GM10266 (cell line): ENCODE measurements around the gene MUSTN1.

Experiments used
- DNase-seq: peaks from one replicate; pipeline ENCODE4 v3.0.0; 2012; ENCODE audit errors: extremely low spot score
- CTCF ChIP-seq: IDR thresholded peaks from 2 replicates; pipeline ENCODE4 v1.5.1; 2012; ENCODE audit warnings: mild to moderate bottlenecking, low read depth; ENCODE audit not compliant: control insufficient read depth, insufficient read depth; ENCODE audit errors: missing control alignments

Gene MUSTN1

GRCh38 chr3:52842424-52842823 lies 7.6 kb upstream of the MUSTN1 start:
- DNase-seq: no peak
- TF ChIP-seq CTCF: no peak

GRCh38 chr3:52841981-52842340 lies 7.1 kb upstream of the MUSTN1 start:
- no peak for DNase-seq
- TF ChIP-seq CTCF: no peak

DNA sequence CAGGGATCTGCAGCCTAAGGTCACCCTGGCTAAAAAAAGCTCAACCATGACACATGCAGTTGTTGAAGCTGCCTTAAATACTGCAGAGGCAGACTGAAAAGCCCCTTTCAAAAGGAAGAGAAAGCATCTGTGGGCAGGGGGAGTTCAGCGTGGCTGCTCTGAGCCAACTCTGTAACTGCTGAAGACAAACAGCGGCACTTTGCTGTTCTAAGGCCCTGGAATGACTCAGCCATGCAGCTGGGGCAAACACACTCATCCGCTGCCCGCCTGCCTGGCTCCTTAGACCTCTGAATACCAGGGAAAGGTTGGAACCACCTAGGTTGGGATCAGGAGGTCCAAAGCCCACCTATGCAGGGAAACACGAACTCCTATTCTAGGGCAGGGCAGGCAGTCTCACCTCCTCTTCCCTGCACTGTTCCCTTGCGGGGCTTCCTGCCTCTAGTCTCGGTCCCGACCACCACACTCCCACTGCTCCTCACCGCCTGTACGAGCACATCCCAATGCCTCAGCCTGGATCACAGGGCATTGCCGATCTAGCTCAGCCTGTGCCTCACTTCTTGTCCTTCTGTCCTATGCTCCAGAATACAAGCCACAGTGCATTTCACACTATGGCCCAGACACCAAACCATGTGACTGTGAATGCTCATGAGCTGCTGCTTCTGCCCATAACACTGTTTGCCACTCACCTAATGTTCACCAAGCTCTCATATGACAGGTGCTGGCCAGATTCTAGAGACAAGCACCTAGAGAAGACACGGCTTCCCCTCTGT lies 6.6 kb upstream of the MUSTN1 start:
- no peak for TF ChIP-seq CTCF
- peak; percentile 34 for DNase-seq

DNA sequence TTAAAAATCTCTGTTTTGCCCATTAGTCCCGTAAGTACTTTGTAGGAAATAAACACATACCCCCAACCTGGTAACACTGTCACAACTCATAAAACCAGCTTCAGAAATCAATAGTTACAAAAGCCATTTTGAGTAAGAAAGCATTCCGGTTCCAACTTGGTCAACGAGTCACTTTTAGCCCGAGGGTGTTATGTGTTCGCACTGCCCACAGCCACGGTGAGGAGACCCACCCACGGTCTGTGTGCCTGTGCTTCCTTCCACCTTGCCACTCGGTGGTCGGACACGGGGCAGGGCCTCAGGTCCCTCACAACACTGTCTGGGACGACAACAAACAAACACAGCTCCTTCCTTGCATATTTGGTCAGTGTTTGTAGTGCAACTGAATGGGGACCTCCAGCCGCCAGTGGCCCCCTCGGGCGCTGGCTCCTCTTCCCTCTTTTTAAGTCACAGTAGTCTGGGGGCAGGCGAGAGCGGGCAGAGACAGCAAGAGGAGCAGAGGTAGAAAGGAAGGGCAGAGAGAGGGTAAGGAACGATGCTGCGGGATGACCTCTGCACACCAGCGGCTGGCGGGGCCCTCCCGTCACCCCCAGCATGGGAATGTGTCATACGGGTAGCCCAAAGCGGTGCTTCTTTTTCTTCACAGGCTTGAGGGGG lies 5.2 kb upstream of the MUSTN1 start:
- no peak for DNase-seq

GRCh38 chr3:52839268-52839575 lies 4.4 kb upstream of the MUSTN1 start:
- no peak for TF ChIP-seq CTCF
- no peak for DNase-seq

More for the DNA sequence above, 5.2 kb upstream of the MUSTN1 start:
- TF ChIP-seq CTCF: no peak

DNA sequence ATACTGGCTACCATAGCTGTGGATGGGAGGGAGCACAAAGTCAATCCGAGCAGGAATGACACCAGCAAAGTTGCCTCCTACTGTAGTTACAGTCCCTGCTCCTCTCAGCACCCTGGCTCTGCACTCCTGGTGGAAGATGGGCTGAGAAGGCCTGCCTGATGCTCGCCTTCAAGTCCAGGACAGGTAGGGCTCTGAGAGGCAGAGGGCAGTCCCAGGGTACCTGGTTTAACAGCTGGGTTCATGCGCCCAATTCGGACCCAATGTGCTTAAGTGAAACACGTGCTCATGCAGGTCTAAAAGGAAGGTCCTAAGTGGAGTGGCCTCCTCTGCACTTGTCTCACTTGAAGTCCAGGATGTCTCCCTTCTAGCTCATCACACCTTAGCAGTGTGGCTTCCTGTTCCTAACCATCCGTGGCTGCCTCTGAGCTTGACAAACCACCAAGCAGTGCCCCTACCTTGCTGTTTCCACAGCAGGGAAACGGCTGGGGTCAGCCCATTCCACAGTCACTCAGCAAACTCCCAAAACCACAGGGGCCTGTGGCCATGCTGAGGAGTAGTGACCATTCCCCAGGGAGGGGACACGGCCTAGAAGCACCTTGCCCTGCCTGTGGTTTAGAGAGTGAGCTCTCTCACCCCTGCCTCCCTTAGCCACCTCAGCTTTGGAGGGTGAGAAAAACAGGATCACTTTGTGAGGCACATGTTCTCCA lies 3.9 kb upstream of the MUSTN1 start:
- TF ChIP-seq CTCF: no peak
- DNase-seq: no peak

DNA sequence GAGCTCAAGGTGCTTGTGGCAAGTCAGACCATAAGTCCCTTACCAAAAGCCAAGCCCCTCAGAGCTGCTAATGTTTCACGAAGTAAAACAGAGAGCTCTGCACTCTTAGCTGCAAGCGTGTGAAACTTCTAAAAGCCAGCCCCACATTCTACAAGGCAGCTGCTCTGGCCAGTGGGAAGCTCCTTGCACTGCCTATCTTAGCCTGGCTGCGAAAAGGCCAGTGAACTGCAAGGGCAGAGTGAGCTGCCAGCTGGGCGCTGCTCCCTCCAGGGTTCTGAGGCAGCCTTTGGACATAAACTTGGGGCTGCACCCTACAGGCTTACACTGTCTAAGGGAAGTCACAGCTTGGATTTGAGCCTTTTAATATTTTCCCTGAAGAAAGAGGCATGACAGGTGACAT lies 2.2 kb upstream of the MUSTN1 start:
- DNase-seq: no peak
- no peak for TF ChIP-seq CTCF
